22Rv1 (cell line): ENCODE measurements around the gene MYH10.

Experiments used
- CTCF ChIP-seq: fragments of 450-650 bp; IDR thresholded peaks from 2 replicates; pipeline ENCODE4 v1.5.1; 2017; ENCODE audit warnings: mild to moderate bottlenecking
- ZFX ChIP-seq: fragments of 450-650 bp; IDR thresholded peaks from 2 replicates; pipeline ENCODE4 v1.6.1; 2017; ENCODE audit warnings: antibody characterized with exemption, borderline replicate concordance

DNA sequence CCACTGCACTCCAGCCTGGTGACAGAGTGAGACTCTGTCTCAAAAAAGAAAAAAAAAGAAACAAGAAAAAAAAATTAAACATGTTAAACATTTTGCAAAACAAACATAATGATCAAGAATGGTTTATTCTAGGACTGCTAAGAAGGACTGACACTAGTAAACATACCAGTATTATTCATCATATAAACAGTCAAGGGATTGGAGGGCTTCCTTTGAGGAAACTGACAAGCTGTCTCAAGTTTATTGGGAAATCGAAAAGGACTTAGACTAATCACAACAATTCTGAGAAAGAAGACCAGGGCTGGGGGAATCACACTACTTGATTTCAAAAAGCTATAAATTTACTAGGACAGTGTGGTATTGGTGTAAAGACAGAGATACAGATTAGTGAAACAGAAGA lies 75.5 kb downstream of the MYH10 start:
- TF ChIP-seq CTCF (no peak), ZFX (no peak)
